Hematopoietic multipotent progenitor cell treated with erythropoietin and hydrocortisone succinate and interleukin-3 and kit ligand, for 6 days (in vitro differentiated cells): ENCODE measurements around the gene SLC8A3.

Experiments used
- DNase-seq: peaks from one replicate; pipeline ENCODE4 v3.0.0-alpha.2; 2015

SLC8A3 gene

GRCh38 chr14:70173569-70173968, 15.2 kb downstream of the SLC8A3 start:
- no peak for DNase-seq

GRCh38 chr14:70171726-70172125, 17.0 kb downstream of the SLC8A3 start:
- peak; percentile 52 for DNase-seq

- DNase-seq: no peak
Measured at GRCh38 chr14:70170976-70171375, 17.8 kb downstream of the SLC8A3 start.

GRCh38 chr14:70168406-70168805, 20.3 kb downstream of the SLC8A3 start:
- DNase-seq: no peak

GRCh38 chr14:70166530-70167203, 22.1 kb downstream of the SLC8A3 start:
- DNase-seq: no peak

GRCh38 chr14:70162358-70162757, 26.4 kb downstream of the SLC8A3 start:
- DNase-seq: no peak

GRCh38 chr14:70156592-70156991, 32.2 kb downstream of the SLC8A3 start:
- no peak for DNase-seq

- DNase-seq: no peak
Measured at GRCh38 chr14:70152704-70153103, 36.0 kb downstream of the SLC8A3 start.

- DNase-seq: no peak
Measured at GRCh38 chr14:70152081-70152480, 36.7 kb downstream of the SLC8A3 start.

GRCh38 chr14:70149596-70150165, 39.1 kb downstream of the SLC8A3 start:
- no peak for DNase-seq

- DNase-seq: peak; percentile 20
Measured at GRCh38 chr14:70148911-70149595, 39.7 kb downstream of the SLC8A3 start.

GRCh38 chr14:70148351-70148750, 40.4 kb downstream of the SLC8A3 start:
- DNase-seq: peak; percentile 16

GRCh38 chr14:70144046-70144445, 44.7 kb downstream of the SLC8A3 start:
- no peak for DNase-seq

- no peak for DNase-seq
Measured at GRCh38 chr14:70143306-70143705, 45.4 kb downstream of the SLC8A3 start.

- no peak for DNase-seq
Measured at GRCh38 chr14:70140614-70141013, 48.1 kb downstream of the SLC8A3 start.

- DNase-seq: no peak
Measured at GRCh38 chr14:70139384-70139783, 49.4 kb downstream of the SLC8A3 start.

GRCh38 chr14:70137788-70138187, 51.0 kb downstream of the SLC8A3 start:
- no peak for DNase-seq

GRCh38 chr14:70133461-70133860, 55.3 kb downstream of the SLC8A3 start:
- no peak for DNase-seq

- DNase-seq: no peak
Measured at GRCh38 chr14:70130482-70130881, 58.3 kb downstream of the SLC8A3 start.

- DNase-seq: no peak
Measured at GRCh38 chr14:70127186-70127585, 61.6 kb downstream of the SLC8A3 start.

- DNase-seq: no peak
Measured at GRCh38 chr14:70123796-70124195, 65.0 kb downstream of the SLC8A3 start.

- no peak for DNase-seq
Measured at GRCh38 chr14:70121521-70121920, 67.2 kb downstream of the SLC8A3 start.

GRCh38 chr14:70118064-70118463, 70.7 kb downstream of the SLC8A3 start:
- DNase-seq: no peak

GRCh38 chr14:70116278-70116677, 72.5 kb downstream of the SLC8A3 start:
- no peak for DNase-seq
